ENCODE measurements around the gene SIGLEC8.
A peak's percentile ranks its signal among the peaks of the same experiment; 100 is the strongest.
"Not testable (repeated sequence)": the region's sequence is repeated elsewhere in the genome, so short reads cannot be mapped to it uniquely, and the experiment has no call there.

Gene SIGLEC8

GRCh38 chr19:51422053-51422448, 36.2 kb downstream of the SIGLEC8 start:
- Histone ChIP-seq H3K79me2 (ENCODE audit: insufficient read depth, low read length) (no peaks in the 10 kb centered on the region), H3K36me3 (ENCODE audit: insufficient read depth, low read length) (no peaks in the 10 kb centered on the region), H3K4me2 (ENCODE audit: low read depth, low read length, poor library complexity, severe bottlenecking) (no peak overlapping the region), H3K9me2 (replicated peaks; ENCODE audit: low read depth, low read length) (no peaks in the 10 kb centered on the region), H3K4me3 (ENCODE audit: low read length, poor library complexity, severe bottlenecking) (no peak overlapping the region), H3F3A (ENCODE audit: low read depth) (no peaks in the 10 kb centered on the region), H3K9me3 (ENCODE audit: insufficient read depth, low read depth, low read length) (no peaks in the 10 kb centered on the region), H2AFZ (ENCODE audit: low read length) (no peak overlapping the region), H3K4me1 (ENCODE audit: insufficient read depth, low read length, poor library complexity, severe bottlenecking) (no peaks in the 10 kb centered on the region), H4K20me1 (ENCODE audit: insufficient read depth, low read length, poor library complexity, severe bottlenecking) (no peaks in the 10 kb centered on the region), H3K9ac (ENCODE audit: low read depth, low read length, poor library complexity, severe bottlenecking) (no peak overlapping the region), H3K27me3 (ENCODE audit: insufficient read depth, low read length, poor library complexity, severe bottlenecking) (no peaks in the 10 kb centered on the region)
- TF ChIP-seq CTCF (conservative IDR thresholded peaks at IDR 0.05; ENCODE audit: low read length), result peak; percentile 94
- no peak for TF ChIP-seq EZH2phosphoT487 (IDR thresholded peaks at IDR 0.05; ENCODE audit: borderline replicate concordance)

- TF ChIP-seq EZH2phosphoT487 (IDR thresholded peaks at IDR 0.05; ENCODE audit: borderline replicate concordance), result no peak
- TF ChIP-seq CTCF (conservative IDR thresholded peaks at IDR 0.05; ENCODE audit: low read length), result no peak
- Histone ChIP-seq H3K4me2 (ENCODE audit: low read depth, low read length, poor library complexity, severe bottlenecking) (no peak overlapping the region), H3K36me3 (ENCODE audit: insufficient read depth, low read length) (no peaks in the 10 kb centered on the region), H3K9me3 (ENCODE audit: insufficient read depth, low read depth, low read length) (no peaks in the 10 kb centered on the region), H4K20me1 (ENCODE audit: insufficient read depth, low read length, poor library complexity, severe bottlenecking) (no peaks in the 10 kb centered on the region), H3F3A (ENCODE audit: low read depth) (no peaks in the 10 kb centered on the region), H3K4me3 (ENCODE audit: low read length, poor library complexity, severe bottlenecking) (no peak overlapping the region), H3K4me1 (ENCODE audit: insufficient read depth, low read length, poor library complexity, severe bottlenecking) (no peaks in the 10 kb centered on the region), H3K27me3 (ENCODE audit: insufficient read depth, low read length, poor library complexity, severe bottlenecking) (no peaks in the 10 kb centered on the region), H3K79me2 (ENCODE audit: insufficient read depth, low read length) (no peaks in the 10 kb centered on the region), H3K9me2 (replicated peaks; ENCODE audit: low read depth, low read length) (no peaks in the 10 kb centered on the region), H3K9ac (ENCODE audit: low read depth, low read length, poor library complexity, severe bottlenecking) (no peak overlapping the region), H2AFZ (ENCODE audit: low read length) (no peak overlapping the region)
Observed at GRCh38 chr19:51421229-51422052, 36.8 kb downstream of the SIGLEC8 start.

GRCh38 chr19:51420511-51420910, 37.7 kb downstream of the SIGLEC8 start:
- H3K9me2 ChIP-seq (replicated peaks; ENCODE audit: low read depth, low read length); H3K36me3 ChIP-seq (ENCODE audit: insufficient read depth, low read length); H2AFZ ChIP-seq (ENCODE audit: low read length); H3K9ac ChIP-seq (ENCODE audit: low read depth, low read length, poor library complexity, severe bottlenecking); H3F3A ChIP-seq (ENCODE audit: low read depth); H3K4me1 ChIP-seq (ENCODE audit: insufficient read depth, low read length, poor library complexity, severe bottlenecking); H3K9me3 ChIP-seq (ENCODE audit: insufficient read depth, low read depth, low read length); H4K20me1 ChIP-seq (ENCODE audit: insufficient read depth, low read length, poor library complexity, severe bottlenecking); H3K4me3 ChIP-seq (ENCODE audit: low read length, poor library complexity, severe bottlenecking); H3K79me2 ChIP-seq (ENCODE audit: insufficient read depth, low read length); H3K27me3 ChIP-seq (ENCODE audit: insufficient read depth, low read length, poor library complexity, severe bottlenecking); H3K4me2 ChIP-seq (ENCODE audit: low read depth, low read length, poor library complexity, severe bottlenecking): not testable (repeated sequence)

- no peaks in the 10 kb centered on the region for H3K79me2 ChIP-seq (ENCODE audit: insufficient read depth, low read length)
- H3K9me2 ChIP-seq (replicated peaks; ENCODE audit: low read depth, low read length), result no peaks in the 10 kb centered on the region
- no peaks in the 10 kb centered on the region for H3K36me3 ChIP-seq (ENCODE audit: insufficient read depth, low read length)
- no peak overlapping the region for H3K9ac ChIP-seq (ENCODE audit: low read depth, low read length, poor library complexity, severe bottlenecking)
- no peaks in the 10 kb centered on the region for H4K20me1 ChIP-seq (ENCODE audit: insufficient read depth, low read length, poor library complexity, severe bottlenecking)
- H3K4me1 ChIP-seq (ENCODE audit: insufficient read depth, low read length, poor library complexity, severe bottlenecking), result no peaks in the 10 kb centered on the region
- no peak overlapping the region for H3K4me3 ChIP-seq (ENCODE audit: low read length, poor library complexity, severe bottlenecking)
- H3K9me3 ChIP-seq (ENCODE audit: insufficient read depth, low read depth, low read length), result no peaks in the 10 kb centered on the region
- TF ChIP-seq CTCF (conservative IDR thresholded peaks at IDR 0.05; ENCODE audit: low read length), result no peak
- H3K4me2 ChIP-seq (ENCODE audit: low read depth, low read length, poor library complexity, severe bottlenecking), result no peak overlapping the region
- no peak overlapping the region for H2AFZ ChIP-seq (ENCODE audit: low read length)
- H3K27me3 ChIP-seq (ENCODE audit: insufficient read depth, low read length, poor library complexity, severe bottlenecking), result no peaks in the 10 kb centered on the region
- H3F3A ChIP-seq (ENCODE audit: low read depth), result no peaks in the 10 kb centered on the region
Observed at GRCh38 chr19:51418707-51419106, 39.5 kb downstream of the SIGLEC8 start.
